ENCODE results near the gene DBNDD1. TPM values are rescaled to one million over a fixed set of nuclear protein-coding genes. Genes with fewer than 3 reads are reported as not detected.

The DBNDD1 gene
- total RNA-seq, 1 experiment from 2014 or later: 64.6 TPM

- H3K36me3 Mint-ChIP-seq (ENCODE audit: insufficient read depth, unreplicated experiment): peaks cover 35% of the 10 kb centered on the region
- no TSS peak for BruUV-seq (replicated peaks)
- no peaks in the 10 kb centered on the region for H3K27me3 ChIP-seq (replicated peaks; ENCODE audit: control insufficient read depth, insufficient read depth, low read length)
- H3K4me3 ChIP-seq (ENCODE audit: low read depth, low read length): peak overlapping the region; percentile 67
- H3K9me3 Mint-ChIP-seq (ENCODE audit: unreplicated experiment): peaks cover 9% of the 10 kb centered on the region
- H3K27ac Mint-ChIP-seq (ENCODE audit: unreplicated experiment): no peak overlapping the region
- no peaks in the 10 kb centered on the region for H3K27me3 Mint-ChIP-seq (ENCODE audit: insufficient read depth, unreplicated experiment)
- POLR2A ChIA-PET: no interaction called here
- intact Hi-C loops (cut with micrococcal nuclease; ENCODE audit: unreplicated experiment): no loop called here
- no peak for TF ChIP-seq CTCF (IDR thresholded peaks at IDR 0.05; ENCODE audit: insufficient read depth in 1 of 2, low read depth in 1 of 2, low read length in 1 of 2, severe bottlenecking in 1 of 2, unreplicated experiment in 1 of 2)
- peaks cover 21% of the 10 kb centered on the region for H3K4me1 Mint-ChIP-seq (ENCODE audit: low read depth, unreplicated experiment)
- 0 out of 2 replicates have a peak, but pooled peaks cover 1% of the 10 kb centered on the region for H3K36me3 ChIP-seq (ENCODE audit: control insufficient read depth, insufficient read depth, low read length)
- DNase-seq: no peak
- H3K4me3 Mint-ChIP-seq (ENCODE audit: unreplicated experiment): peak overlapping the region; percentile 59
- peaks cover 5% of the 10 kb centered on the region; the same call in 1 of the 2 replicates for H3K9me3 ChIP-seq
- peaks cover 21% of the 10 kb centered on the region for H3K4me1 ChIP-seq
- CTCF ChIA-PET: interaction anchor here (0.6 kb wide), 1 partner anchor 37 kb away, joined by 3 read pairs; no protein-coding TSS in a partner anchor
These were observed 28.6 kb upstream of the DBNDD1 start for GRCh38 chr16:90047714-90048346.

- Mint-ChIP-seq H3K36me3 (ENCODE audit: insufficient read depth, unreplicated experiment) (peaks cover 40% of the 10 kb centered on the region), H3K4me1 (ENCODE audit: low read depth, unreplicated experiment) (peaks cover 21% of the 10 kb centered on the region), H3K9me3 (ENCODE audit: unreplicated experiment) (peaks cover 5% of the 10 kb centered on the region), H3K27ac (ENCODE audit: unreplicated experiment) (peak overlapping the region; percentile 82), H3K4me3 (ENCODE audit: unreplicated experiment) (peak overlapping the region; percentile 74), H3K27me3 (ENCODE audit: insufficient read depth, unreplicated experiment) (no peaks in the 10 kb centered on the region)
- no peak for TF ChIP-seq CTCF (IDR thresholded peaks at IDR 0.05; ENCODE audit: insufficient read depth in 1 of 2, low read depth in 1 of 2, low read length in 1 of 2, severe bottlenecking in 1 of 2, unreplicated experiment in 1 of 2)
- Histone ChIP-seq H3K4me1 (peaks cover 21% of the 10 kb centered on the region), H3K9me3 (peaks cover 5% of the 10 kb centered on the region; the same call in 1 of the 2 replicates), H3K4me3 (ENCODE audit: low read depth, low read length) (peak overlapping the region; percentile 67), H3K27me3 (replicated peaks; ENCODE audit: control insufficient read depth, insufficient read depth, low read length) (no peaks in the 10 kb centered on the region), H3K36me3 (ENCODE audit: control insufficient read depth, insufficient read depth, low read length) (0 out of 2 replicates have a peak, but pooled peaks cover 3% of the 10 kb centered on the region)
- BruUV-seq (replicated peaks): no TSS peak
- CTCF ChIA-PET: interaction anchor here (0.6 to 1.0 kb wide), 3 partner anchors 29 to 37 kb away, joined by 3 read pairs; no protein-coding TSS in a partner anchor
- POLR2A ChIA-PET: no interaction called here
- intact Hi-C loops (cut with micrococcal nuclease; ENCODE audit: unreplicated experiment): no loop called here
- DNase-seq: peak; percentile 82 to 85
These were observed 27.9 kb upstream of the DBNDD1 start for GRCh38 chr16:90046971-90047713.

- Mint-ChIP-seq H3K27me3 (ENCODE audit: insufficient read depth, unreplicated experiment) (no peaks in the 10 kb centered on the region), H3K4me3 (ENCODE audit: unreplicated experiment) (peak overlapping the region; percentile 74), H3K4me1 (ENCODE audit: low read depth, unreplicated experiment) (peaks cover 21% of the 10 kb centered on the region), H3K36me3 (ENCODE audit: insufficient read depth, unreplicated experiment) (peaks cover 40% of the 10 kb centered on the region), H3K9me3 (ENCODE audit: unreplicated experiment) (no peaks in the 10 kb centered on the region), H3K27ac (ENCODE audit: unreplicated experiment) (peak overlapping the region; percentile 82)
- peaks cover 21% of the 10 kb centered on the region for H3K4me1 ChIP-seq
- peak overlapping the region; percentile 67 for H3K4me3 ChIP-seq (ENCODE audit: low read depth, low read length)
- no peaks in the 10 kb centered on the region for H3K9me3 ChIP-seq
- no TSS peak for BruUV-seq (replicated peaks)
- POLR2A ChIA-PET: interaction anchor here (0.6 kb wide), 2 partner anchors 483 to 856 kb away, joined by 3 read pairs; no protein-coding TSS in a partner anchor
- H3K27me3 ChIP-seq (replicated peaks; ENCODE audit: control insufficient read depth, insufficient read depth, low read length): no peaks in the 10 kb centered on the region
- no peak for DNase-seq
- intact Hi-C loops (cut with micrococcal nuclease; ENCODE audit: unreplicated experiment): no loop called here
- no peak for TF ChIP-seq CTCF (IDR thresholded peaks at IDR 0.05; ENCODE audit: insufficient read depth in 1 of 2, low read depth in 1 of 2, low read length in 1 of 2, severe bottlenecking in 1 of 2, unreplicated experiment in 1 of 2)
- H3K36me3 ChIP-seq (ENCODE audit: control insufficient read depth, insufficient read depth, low read length): peaks cover 4% of the 10 kb centered on the region; the same call in 1 of the 2 replicates
- CTCF ChIA-PET: interaction anchor here (1.0 kb wide), 2 partner anchors 28 to 36 kb away, joined by 3 read pairs; no protein-coding TSS in a partner anchor
These were observed 27.1 kb upstream of the DBNDD1 start for GRCh38 chr16:90046122-90046970.
